Right renal cortex interstitium (tissue), 3 donors: ENCODE data around the gene AKT2. TPM values are rescaled to one million over a fixed set of nuclear protein-coding genes. Genes with fewer than 3 reads are reported as not detected.

Experiments used
- DNase-seq, 3 donors: peaks; one replicate each; pipeline ENCODE4 v3.0.0-alpha.2; 2013; ENCODE audit warnings: low read depth in 3 of 3, low spot score in 2 of 3
- polyA plus RNA-seq, 3 donors: library from polyadenylated mRNA; unstranded; fragments of 120-200 nt; gene quantifications; one replicate each; pipeline ENCODE4 v1.2.1, GENCODE V29; 2013; ENCODE audit not compliant: insufficient read length in 3 of 3

AKT2 gene
- polyA plus RNA-seq, 3 donors, result 119 to 133 (median 126) TPM

- DNase-seq, result no peak
Measured at GRCh38 chr19:40274585-40275544, 10.3 kb downstream of the AKT2 start.

GRCh38 chr19:40273469-40274360 lies 11.4 kb downstream of the AKT2 start:
- DNase-seq, result no peak

- DNase-seq, result no peak
Measured at GRCh38 chr19:40272261-40272660, 12.9 kb downstream of the AKT2 start.

GRCh38 chr19:40271706-40272105 lies 13.4 kb downstream of the AKT2 start:
- DNase-seq, result no peak

- no peak for DNase-seq
Measured at GRCh38 chr19:40270362-40271089, 14.6 kb downstream of the AKT2 start.

GRCh38 chr19:40269216-40269940 lies 15.8 kb downstream of the AKT2 start:
- DNase-seq, result no peak

- no peak for DNase-seq
Measured at GRCh38 chr19:40267601-40267997, 17.5 kb downstream of the AKT2 start.

- DNase-seq, result no peak
Measured at GRCh38 chr19:40266912-40267600, 18.1 kb downstream of the AKT2 start.

- no peak for DNase-seq
Measured at GRCh38 chr19:40266119-40266518, 19.0 kb downstream of the AKT2 start.

- no peak for DNase-seq
Measured at GRCh38 chr19:40265763-40266099, 19.4 kb downstream of the AKT2 start.

- DNase-seq, result no peak
Measured at GRCh38 chr19:40265055-40265762, 19.9 kb downstream of the AKT2 start.

GRCh38 chr19:40264314-40265054 lies 20.7 kb downstream of the AKT2 start:
- no peak for DNase-seq

GRCh38 chr19:40263440-40264313 lies 21.5 kb downstream of the AKT2 start:
- no peak for DNase-seq

GRCh38 chr19:40262422-40262821 lies 22.7 kb downstream of the AKT2 start:
- no peak for DNase-seq

- DNase-seq, result no peak
Measured at GRCh38 chr19:40261631-40262030, 23.5 kb downstream of the AKT2 start.

GRCh38 chr19:40257096-40257517 lies 28.0 kb downstream of the AKT2 start:
- no peak for DNase-seq

- DNase-seq, result no peak
Measured at GRCh38 chr19:40256512-40256911, 28.6 kb downstream of the AKT2 start.
